RPMI7951 (cell line): ENCODE results near the gene NEO1. TPM values are rescaled to one million over a fixed set of nuclear protein-coding genes. Genes with fewer than 3 reads are reported as not detected.

ENCODE experiments used
- DNase-seq: peaks from one replicate; pipeline ENCODE4 v3.0.0-alpha.2; 2012; ENCODE audit warnings: low read depth
- total RNA-seq: library from RNA; depleted of rRNA; stranded (reverse); fragments of >200 nt; shearing (Covaris generic); gene quantifications from 2 replicates; pipeline ENCODE4 v1.2.3, GENCODE V29; 2014

NEO1 gene
- total RNA-seq, 1 experiment from 2014 or later: 4.1 TPM

DNA sequence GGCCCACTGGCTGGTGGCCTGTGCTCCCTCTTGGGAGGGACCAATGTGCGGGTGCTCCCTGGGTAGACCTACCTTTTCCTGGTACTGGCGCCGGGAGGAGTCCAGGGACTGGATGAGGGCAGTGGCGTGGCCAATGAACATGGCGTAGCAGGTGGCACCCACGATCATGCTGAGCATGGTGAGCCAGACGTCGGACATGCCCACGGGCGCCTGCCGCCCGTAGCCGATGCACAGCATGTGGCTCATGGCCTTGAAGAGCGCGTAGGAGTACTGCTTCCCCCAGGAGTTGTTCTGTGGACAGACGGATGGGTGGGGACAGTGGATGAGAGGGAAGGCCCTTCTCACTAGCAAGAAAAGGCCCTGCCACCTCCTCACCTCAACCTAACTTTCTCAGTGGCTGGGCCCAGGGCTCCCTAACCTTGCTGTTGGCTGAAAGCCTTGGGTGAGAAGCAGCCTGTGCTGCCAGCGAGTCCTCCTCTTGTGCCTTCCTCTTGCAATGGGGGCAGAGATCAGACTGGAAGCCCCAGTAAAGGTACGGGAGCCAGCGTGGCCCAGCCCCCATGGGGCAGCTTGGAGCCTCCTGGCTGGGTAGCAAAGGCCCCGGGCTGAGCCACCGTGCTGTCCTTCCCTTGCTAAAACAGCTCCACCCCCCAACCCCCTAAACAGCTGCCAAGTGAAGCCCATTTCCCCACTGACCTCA, 277.4 kb downstream of the NEO1 start:
- DNase-seq: no peak

DNA sequence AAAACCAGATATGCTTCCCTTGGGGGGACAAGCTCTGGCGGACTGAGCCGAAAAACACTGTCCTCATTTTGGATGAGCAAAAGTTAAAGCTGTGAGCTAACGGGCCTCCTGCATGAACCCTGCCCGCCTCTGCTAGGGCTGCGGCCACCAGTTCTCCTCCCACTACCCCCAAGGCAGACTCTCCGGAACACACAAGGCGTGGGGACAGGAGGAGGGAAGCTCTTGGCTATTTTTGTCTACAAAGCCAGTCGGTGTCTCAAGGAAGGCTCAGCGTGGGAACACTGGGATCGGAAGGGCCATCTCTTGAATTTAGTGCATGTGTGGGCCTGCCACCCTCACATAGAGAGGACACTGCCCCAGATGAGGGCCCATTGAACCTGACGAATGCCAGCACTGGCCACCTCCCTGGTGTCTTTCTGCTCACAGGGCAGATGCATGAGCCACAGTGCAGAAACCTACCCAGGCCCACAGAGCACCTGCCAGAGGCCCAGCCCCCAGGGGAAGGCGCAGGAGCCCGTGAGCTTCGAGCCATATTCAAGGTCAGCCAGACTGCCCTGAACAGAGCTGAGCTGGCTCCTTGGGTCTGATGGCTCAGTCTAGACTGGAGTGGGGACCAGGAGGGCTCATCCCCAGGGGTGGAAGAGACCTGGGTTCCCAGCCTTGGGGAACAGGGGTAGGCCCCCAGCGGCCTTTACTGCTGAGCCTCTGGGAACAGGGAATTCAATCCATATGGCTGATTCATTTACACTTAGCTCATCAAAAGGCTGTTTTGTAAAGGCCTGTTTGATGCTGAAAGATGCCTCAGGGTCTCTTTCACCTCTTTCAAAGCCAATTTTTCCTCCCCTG, 278.2 kb downstream of the NEO1 start:
- no peak for DNase-seq

DNA sequence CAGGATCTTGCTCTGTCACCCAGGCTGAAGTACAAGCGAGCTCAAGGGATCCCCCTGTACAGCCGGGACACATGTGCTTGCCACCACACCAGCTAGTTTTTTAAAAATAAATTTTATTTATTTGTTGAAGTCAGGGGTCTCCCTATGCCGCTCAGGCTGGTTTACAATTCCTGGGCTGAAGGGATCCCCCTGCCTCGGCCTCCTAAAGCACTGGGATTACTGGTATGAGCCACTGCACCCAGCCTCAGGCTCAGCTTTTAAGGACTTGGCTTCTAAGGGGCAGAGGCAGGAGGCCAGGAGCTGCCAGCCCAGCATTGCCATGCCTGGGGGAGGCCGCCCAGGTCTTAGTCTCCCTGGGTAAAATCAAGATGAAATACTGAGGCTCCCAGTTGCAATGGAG, 279.2 kb downstream of the NEO1 start:
- no peak for DNase-seq

DNA sequence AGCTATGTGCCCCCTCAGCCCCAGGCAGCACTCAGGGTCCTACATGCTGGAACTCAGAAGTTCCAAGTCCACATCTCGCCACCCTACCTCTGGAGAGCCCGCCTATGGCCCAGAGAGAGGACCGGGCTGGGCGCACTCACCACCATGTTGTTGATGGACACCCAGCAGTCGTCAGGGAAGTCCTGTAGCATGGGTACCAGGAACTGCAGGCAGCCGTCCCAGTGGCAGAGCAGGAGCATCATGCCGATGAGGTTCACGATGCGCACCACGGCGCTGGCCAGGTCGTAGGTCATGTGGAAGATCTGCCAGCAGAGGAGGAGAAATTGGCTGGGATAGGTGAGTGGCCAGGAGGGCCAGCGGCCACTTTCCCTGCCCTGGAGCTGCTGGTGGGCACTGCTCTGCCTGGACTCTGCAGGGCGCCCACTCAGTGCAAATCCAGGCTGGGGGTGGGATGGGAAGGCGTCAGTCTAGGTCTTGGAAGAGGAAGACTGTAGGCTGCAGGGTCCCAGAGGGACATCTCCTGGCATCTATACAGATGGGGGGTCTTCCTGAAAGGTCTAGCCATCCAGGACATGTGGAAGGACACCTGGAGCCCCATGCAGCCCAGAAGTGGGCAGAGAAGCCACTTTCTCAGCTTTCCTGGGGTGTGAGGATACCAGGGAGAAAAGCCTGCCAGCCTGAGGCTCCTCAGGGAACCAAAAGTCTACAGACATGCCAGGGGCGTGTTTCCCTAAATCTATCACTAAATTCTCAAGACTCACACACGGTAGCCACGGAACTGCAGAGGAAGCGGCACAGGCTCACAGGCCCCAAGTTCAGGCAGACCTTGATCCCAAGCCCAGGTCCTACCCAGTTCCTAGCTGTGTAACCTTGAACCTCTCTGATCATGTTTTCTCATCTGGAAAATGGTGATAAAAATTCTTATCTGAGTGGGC, 280.0 kb downstream of the NEO1 start:
- no peak for DNase-seq

DNA sequence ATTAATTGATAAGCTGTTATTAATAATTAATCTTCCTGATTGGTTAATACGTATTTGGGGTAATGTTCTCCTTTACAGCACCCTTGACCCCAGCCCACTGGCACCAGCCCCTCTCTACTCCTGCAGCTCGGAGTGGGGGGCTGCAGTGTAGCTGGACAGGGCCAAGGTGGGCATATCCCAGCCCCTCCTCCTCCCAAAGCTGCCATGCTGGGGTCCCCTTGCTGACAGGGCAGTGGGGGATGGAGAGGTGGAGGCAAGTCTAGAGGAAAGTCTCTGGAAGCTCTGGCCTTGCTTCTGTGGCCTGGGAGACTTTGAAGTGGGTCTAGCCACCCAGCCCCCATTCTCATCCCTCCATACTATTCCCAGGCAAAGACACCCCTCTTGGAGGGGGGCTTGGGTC, 280.7 kb downstream of the NEO1 start:
- DNase-seq: no peak

DNA sequence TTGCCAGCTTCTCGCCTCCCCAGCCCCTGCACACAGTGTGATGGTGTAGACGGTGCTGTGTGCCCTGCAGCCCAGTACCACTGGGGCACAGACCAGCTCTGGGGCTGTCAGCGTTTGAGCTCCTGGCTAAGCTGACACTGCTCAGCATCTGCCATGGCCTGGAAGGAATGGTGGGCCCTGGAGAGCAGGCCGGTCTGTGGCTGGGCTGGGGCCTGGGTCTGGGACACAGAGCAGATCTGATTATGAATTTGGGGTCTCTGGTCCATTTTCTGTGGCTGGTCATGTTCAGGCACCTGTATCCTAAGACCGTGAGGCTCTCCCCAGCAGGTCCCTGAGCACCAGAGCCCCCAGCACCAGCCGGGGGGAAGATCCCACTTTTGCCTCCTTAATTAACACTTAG, 281.8 kb downstream of the NEO1 start:
- no peak for DNase-seq

DNA sequence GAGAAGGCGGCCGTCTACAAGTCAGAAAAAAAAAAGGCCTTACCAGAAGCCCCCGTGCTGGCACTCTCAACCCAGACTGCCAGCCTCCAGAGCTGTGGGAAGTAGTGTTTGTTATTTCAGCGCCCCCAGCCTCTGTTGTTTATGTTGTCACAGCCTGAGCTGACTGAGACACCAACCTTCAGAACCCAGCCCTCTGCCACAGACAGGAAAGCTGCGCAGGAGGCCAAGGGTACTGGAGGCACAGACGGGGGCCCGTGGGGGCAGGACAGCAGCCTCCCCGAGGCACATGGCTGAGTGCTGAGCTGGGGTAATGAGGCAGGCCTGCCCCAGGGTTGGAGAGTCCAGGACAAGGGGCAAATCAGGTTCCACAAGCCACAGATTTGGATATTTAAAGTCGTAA, 282.8 kb downstream of the NEO1 start:
- DNase-seq: no peak

DNA sequence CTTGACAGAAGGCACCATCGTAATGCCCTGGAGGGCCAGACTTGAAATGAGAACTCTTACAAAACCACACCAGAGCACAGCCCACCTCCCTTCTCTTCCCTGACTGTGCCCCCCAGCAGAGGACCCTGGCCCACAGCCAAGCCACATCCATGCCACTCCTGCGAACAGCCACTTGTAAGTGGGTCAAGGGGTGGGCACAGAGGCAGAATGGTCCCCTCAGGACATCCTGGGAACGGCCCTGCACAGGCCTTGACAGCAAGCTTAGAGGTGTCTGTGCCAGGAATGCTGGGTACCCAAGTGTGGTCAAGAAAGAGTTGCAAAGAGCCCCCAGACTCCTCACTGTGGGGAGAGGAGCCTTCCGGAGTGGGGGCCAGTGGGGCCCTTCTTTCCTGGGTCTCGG, 283.2 kb downstream of the NEO1 start:
- DNase-seq: no peak

DNA sequence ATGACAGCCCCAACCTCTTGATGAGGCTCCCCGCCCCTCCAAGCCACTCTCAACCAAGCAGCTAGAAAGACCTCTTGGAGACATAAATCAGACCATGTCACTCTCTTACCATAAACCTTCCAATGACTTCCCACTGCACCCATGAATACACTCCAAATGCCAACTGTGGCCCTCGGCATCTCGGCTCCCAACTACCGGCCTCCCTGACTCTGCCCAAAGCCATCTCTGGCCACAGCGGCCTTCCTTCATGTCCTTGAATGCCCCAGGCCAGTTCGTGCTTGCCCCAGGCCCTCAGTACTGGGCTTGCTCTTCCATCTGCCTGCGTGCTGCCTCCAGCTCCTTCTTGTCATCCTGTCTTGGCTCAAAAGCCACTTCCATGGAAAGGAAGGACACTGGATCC, 284.5 kb downstream of the NEO1 start:
- no peak for DNase-seq

DNA sequence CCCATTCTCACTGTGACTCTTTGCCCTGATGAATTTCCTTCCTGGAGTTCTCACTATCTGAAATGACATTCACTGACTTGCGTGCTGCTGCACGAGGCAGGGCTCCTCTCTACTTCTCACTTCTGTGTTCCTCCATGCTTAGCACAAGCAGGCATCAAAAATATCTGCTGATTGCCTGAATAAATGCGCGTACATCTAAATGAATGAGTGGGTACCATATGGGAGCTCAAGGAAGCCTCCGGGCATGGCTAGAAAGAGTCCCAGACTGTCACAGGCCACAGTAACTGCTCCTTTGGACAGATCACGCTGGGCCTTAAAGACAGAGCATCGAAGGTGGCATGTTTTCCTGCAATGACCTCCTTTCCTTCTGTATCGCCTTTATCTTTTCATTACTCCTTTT, 284.9 kb downstream of the NEO1 start:
- DNase-seq: no peak

DNA sequence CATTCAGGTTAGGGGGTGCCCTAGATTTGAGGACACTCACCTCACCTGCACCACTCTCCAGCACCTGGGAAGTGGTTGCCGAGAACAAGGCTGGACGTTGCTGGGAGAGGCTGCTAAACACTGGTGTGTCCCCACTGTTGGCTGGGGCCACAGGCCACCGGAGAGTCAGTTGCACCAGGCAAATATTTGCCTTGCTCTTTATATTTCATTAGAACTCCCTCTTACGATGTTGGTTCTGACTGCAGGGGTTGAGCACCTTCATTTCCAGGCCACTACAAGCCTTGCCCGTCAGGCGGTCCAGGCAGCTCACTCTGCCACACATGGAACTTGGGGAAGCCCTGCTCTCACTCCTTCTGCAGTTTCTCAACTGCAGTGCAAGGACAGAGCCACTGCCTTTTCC, 285.8 kb downstream of the NEO1 start:
- no peak for DNase-seq

DNA sequence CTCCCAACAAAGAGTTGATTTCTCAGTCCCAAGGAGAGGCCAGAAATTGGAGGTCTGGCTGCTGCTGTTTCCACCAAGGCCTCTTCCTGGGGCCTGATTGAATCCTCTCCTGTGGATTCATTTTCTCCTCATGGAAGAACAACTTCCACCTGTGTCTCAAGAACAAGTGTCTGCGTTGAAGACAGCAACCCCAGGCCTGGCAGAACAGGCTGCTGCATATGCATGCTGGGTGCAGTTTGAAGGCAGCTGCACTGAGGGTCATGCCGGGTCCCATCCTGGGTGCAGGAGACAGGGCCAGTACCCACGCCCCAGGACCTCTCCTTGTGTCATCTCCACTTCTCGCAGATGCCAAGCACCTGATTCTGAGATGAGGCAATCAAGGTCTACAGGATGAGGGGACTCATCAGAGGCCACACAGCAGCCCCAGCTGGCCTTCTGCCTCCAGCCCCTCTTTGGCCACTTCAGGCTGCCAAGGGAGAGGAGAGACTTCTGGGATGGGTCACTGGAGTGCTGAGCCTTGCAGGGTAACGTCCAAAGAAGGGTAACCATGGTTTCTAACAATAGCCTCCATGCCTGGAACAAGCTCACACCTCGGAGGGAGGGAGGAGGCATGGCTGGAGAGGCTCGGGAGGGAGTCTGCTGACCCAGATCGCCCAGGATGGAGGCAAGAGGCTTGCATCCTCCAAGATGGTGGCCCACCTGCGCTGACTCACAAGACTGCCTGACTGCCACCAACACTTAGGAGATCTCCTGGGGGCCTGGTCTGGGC, 286.5 kb downstream of the NEO1 start:
- no peak for DNase-seq

DNA sequence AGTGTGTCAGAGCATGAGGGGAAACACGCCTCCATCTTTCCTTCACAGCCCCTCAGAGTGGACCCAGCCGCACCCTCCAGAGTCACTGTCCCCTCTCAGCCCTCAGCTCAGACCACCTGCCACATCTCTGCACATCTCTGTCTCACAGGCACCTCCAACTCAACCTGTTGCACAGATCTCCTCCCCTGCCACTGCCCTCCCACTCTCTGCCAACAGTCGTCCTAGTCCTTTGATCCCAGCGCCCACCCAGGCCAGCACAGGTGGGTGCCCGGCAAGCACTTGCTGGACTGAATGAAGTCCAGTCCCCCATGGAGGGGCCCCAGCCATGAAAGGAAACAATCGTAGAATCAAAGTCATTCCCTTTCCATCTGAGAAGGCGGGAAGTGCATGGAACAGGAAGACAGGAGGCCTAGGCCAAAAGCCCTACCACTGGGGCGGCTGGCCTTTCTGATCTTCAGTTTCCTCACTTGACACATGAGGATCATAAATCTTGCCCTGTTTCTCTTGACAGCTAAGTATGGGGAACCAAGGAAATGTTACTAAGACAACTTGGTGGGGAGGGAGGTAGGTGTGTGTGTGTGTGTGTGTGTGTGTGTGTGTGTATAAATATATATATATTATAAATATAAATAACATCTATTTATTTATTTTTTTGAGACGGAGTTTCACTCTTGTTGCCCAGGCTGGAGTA, 288.4 kb downstream of the NEO1 start:
- no peak for DNase-seq

DNA sequence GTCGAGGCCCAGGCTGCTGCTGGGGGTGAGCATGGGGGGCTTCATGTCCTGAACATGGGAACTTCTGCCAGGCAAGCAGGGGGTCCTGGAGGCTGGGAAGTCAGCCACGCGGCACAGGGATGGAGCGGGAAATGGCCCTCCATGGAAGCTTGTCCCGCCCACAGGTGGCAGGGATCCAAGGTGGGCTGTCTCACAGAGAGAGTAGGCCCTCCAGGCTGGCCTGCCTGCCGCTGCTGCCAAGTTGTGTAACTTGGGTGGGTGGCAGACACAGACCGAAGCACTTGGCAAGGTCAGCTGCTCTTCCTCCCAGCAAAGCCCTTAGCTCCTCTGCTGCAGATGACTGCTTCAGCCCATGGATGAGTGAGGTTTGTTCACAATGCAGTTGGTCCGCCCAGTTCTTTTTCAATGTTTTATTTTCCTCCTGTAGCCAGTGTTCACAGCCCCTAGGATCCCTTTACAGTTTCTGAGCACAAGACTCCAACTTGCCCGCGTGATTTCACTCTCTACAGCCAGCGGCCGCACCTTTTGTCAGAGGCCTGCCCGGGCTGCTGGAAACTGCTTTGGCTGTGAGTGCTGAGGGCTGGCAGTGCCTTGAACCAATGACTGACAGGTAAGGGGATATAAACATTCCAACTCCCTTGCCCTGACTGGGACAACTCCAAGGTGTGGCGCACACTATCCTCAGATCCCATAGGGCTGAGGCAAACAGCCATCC, 289.8 kb downstream of the NEO1 start:
- peak; percentile 27 for DNase-seq

DNA sequence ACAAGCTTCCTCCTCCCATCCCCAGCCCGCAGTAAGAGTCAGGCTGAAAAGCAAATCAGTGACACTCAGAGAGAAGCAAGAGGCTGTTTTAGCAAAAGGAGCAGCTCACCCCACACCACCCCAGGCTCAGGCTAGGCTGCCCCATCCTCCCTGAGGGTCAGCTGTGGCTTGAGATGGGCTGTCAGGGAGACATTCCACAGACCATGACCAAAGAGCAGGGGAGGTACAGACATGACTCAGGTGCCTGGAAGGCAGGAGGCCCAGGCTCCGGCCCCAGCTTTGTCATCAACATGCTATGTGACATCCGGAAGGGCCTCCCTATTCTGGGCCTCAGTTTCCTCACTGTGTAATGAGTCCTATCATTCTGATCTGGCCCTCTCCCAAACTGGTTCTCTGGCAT, 291.8 kb downstream of the NEO1 start:
- peak; percentile 71 for DNase-seq

DNA sequence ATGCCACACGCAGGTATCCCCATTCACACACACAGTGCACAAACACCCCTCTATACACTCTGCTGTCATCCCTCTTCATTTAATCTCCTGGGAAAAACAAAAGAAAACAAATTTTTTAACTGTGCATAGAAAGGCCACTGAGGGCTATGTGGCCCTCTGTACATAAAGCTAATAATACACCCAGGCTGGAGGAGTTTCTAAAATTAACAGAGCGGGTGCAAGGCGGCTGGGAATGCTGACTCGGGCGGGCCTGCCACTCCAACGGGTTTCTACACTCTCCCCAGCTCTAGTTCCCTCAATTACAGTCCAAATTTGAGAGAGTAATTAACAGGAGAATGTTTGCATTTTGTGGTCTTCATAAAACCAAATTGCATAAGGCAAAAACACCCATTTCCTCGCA, 293.4 kb downstream of the NEO1 start:
- DNase-seq: no peak

DNA sequence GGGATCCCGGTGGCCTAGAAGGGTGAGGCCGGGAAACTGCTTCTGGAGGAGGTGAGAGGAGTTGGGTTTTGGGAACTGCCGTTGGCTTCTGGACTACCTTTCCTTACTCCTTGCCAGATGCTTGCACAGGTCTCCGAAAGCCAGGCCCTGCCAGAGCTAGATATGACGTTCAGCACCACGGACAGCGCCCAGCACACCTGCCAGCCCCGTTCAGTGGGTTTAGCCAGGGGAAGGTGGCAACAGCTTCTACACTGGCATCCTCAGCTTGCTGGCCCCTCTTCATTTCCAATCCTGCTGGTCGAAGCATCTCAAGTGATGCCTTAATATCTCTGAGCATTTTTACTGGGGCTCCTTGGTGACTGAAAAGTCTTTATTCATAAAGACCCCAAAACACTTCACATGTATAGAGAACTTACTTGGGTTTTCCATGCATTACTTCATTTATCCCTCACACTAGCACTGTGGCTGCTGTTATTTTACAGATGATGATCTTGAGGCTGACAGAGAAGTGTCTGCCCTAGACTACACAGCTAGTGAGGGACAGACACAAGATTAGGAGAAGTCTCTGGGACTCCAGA, 294.6 kb downstream of the NEO1 start:
- peak; percentile 47 for DNase-seq

DNA sequence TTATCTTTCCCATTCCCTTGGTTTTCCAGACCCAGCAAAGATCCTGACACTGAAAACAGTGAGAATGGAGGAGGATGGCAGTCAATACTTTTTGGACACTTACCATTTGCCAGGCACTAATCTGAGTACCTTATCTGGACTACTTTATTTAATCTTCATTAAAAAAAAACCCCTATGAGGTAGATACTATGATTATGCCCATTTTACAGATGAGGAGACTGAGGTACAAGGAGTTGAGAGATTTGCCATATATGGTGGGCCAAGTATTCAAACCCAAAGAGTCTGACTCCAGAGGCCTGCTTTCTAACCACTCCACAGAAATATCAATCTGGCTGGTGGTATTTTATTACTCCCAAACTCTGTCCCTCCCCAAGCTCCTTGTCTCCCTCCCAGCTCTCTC, 296.9 kb downstream of the NEO1 start:
- no peak for DNase-seq

DNA sequence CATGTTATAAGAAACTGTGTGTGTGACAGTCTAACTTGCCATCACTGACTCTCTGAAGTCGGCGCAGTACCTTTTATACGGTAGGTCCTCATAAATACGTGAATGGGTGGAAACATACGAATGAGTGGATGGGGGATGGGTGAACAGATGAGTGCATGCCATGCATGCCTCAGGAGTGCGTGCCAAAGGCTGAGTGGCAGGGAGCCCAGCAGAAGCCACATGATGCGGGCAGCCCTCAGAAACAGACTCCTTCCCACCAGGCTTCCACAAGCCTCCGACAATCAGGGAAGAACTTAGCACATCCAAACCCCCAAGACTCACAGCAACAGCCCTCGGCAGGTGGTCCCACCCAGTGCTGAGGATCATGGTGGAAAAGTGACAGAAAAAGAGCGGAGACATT, 299.8 kb downstream of the NEO1 start:
- no peak for DNase-seq

DNA sequence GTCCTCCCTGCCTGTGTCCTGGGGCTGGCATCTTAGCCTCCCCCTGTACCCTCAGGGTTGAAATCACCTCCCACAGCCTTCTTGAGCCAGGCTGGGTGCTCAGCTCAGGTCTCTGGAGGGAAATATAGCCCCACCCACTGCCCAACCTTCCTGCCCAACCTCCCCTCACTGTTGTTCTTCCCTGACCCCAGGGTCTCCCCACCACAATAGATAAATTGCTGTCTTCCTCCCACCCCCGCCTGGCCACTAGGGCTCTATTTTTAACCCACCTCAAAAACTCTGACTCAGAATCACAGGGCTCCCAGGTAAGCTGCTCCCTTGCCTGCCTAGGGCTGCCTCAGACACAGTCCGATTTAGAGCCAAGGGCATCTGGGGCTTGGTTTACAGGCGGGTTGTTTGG, 301.5 kb downstream of the NEO1 start:
- DNase-seq: no peak
